Kidney tubule cell (primary cell): ENCODE results near the gene HMX1.

Experiments
- DNase-seq: peaks from one replicate; pipeline ENCODE4 v3.0.0-alpha.2; 2018; ENCODE audit warnings: low spot score

HMX1 gene

GRCh38 chr4:8910100-8910821 lies 38.6 kb upstream of the HMX1 start:
- DNase-seq: no peak

- DNase-seq: no peak
Observed at GRCh38 chr4:8909548-8909947, 37.9 kb upstream of the HMX1 start.

- DNase-seq: no peak
Observed at GRCh38 chr4:8908206-8908893, 36.7 kb upstream of the HMX1 start.

GRCh38 chr4:8907596-8908205 lies 36.1 kb upstream of the HMX1 start:
- DNase-seq: no peak

- no peak for DNase-seq
Observed at GRCh38 chr4:8906991-8907595, 35.5 kb upstream of the HMX1 start.

GRCh38 chr4:8906668-8906970 lies 35.0 kb upstream of the HMX1 start:
- DNase-seq: no peak

GRCh38 chr4:8905773-8906667 lies 34.4 kb upstream of the HMX1 start:
- DNase-seq: no peak

GRCh38 chr4:8905226-8905772 lies 33.7 kb upstream of the HMX1 start:
- no peak for DNase-seq

GRCh38 chr4:8904666-8905065 lies 33.0 kb upstream of the HMX1 start:
- DNase-seq: no peak

- DNase-seq: no peak
Observed at GRCh38 chr4:8904041-8904501, 32.4 kb upstream of the HMX1 start.

- DNase-seq: no peak
Observed at GRCh38 chr4:8901335-8901734, 29.7 kb upstream of the HMX1 start.

GRCh38 chr4:8900588-8900987 lies 28.9 kb upstream of the HMX1 start:
- DNase-seq: no peak

- DNase-seq: no peak
Observed at GRCh38 chr4:8898419-8898818, 26.8 kb upstream of the HMX1 start.

- DNase-seq: no peak
Observed at GRCh38 chr4:8897251-8898167, 25.9 kb upstream of the HMX1 start.

- no peak for DNase-seq
Observed at GRCh38 chr4:8896506-8896905, 24.9 kb upstream of the HMX1 start.

- no peak for DNase-seq
Observed at GRCh38 chr4:8896071-8896470, 24.4 kb upstream of the HMX1 start.

GRCh38 chr4:8895295-8895694 lies 23.7 kb upstream of the HMX1 start:
- no peak for DNase-seq

- DNase-seq: no peak
Observed at GRCh38 chr4:8894424-8894816, 22.8 kb upstream of the HMX1 start.

GRCh38 chr4:8893624-8894423 lies 22.2 kb upstream of the HMX1 start:
- no peak for DNase-seq

GRCh38 chr4:8893227-8893623 lies 21.6 kb upstream of the HMX1 start:
- DNase-seq: no peak
